ENCODE results near the gene NEDD4. TPM values are rescaled to one million over a fixed set of nuclear protein-coding genes. Genes with fewer than 3 reads are reported as not detected.

NEDD4 gene
- total RNA-seq, 4 donors from 2014 or later: 16.1 to 55.3 (median 26.6) TPM

DNA sequence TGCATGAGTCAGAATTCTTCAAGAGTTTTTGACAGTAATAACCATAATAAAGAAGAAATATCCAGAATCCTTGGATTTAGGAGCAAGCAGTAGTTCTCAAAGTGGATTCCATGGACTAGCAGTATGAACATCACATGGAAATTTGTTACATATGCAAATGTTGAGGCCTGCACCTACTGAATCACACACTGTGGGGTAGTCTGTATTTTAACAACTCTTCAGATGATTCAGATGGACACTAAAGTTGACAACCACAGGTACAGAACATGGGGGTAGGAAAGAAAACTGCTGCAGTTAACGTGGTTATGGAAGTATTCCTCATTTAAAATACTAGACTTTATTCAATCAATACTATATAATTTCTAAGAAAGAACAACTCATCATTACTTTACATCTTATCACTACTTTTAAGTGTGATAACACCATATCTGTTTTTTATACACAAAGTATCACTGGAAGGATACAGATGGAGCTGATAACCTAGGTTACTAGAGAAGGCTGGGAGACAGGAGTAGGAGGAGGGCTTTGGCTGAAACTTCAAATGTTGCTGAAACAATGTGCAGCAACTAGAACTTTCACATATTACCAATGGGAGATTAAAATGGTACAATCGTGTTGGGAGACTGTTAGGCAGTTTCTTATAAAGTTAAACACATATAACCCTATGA lies 11.7 kb downstream of the NEDD4 start:
- no peaks in the 10 kb centered on the region for H3K27me3 ChIP-seq
- H3K36me3 ChIP-seq: no peaks in the 10 kb centered on the region
- no peaks in the 10 kb centered on the region for H3K9me3 ChIP-seq
- TF ChIP-seq, protein P1, sequence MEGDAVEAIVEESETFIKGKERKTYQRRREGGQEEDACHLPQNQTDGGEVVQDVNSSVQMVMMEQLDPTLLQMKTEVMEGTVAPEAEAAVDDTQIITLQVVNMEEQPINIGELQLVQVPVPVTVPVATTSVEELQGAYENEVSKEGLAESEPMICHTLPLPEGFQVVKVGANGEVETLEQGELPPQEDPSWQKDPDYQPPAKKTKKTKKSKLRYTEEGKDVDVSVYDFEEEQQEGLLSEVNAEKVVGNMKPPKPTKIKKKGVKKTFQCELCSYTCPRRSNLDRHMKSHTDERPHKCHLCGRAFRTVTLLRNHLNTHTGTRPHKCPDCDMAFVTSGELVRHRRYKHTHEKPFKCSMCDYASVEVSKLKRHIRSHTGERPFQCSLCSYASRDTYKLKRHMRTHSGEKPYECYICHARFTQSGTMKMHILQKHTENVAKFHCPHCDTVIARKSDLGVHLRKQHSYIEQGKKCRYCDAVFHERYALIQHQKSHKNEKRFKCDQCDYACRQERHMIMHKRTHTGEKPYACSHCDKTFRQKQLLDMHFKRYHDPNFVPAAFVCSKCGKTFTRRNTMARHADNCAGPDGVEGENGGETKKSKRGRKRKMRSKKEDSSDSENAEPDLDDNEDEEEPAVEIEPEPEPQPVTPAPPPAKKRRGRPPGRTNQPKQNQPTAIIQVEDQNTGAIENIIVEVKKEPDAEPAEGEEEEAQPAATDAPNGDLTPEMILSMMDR (IDR thresholded peaks at IDR 0.05): no peak
- TF ChIP-seq POLR2AphosphoS5 (IDR thresholded peaks at IDR 0.05): no peak
- TF ChIP-seq EP300 (IDR thresholded peaks at IDR 0.05): no peak
- no peak for TF ChIP-seq POLR2A (IDR thresholded peaks at IDR 0.05)
- H3K27ac ChIP-seq: no peak overlapping the region
- 95% methylated on average over 2 of the region's 2 CpGs for whole genome bisulfite sequencing
- no peaks in the 10 kb centered on the region for H3K4me1 ChIP-seq
- no peak overlapping the region for H3K4me3 ChIP-seq
- no peak for DNase-seq (ENCODE audit: low spot score in 2 of 2)

GRCh38 chr15:55980511-55980910 lies 12.9 kb downstream of the NEDD4 start:
- DNase-seq (ENCODE audit: low spot score in 2 of 2): no peak
- H3K36me3 ChIP-seq: no peaks in the 10 kb centered on the region
- 95% methylated on average over 4 of the region's 4 CpGs for WGBS
- TF ChIP-seq, protein P1 (IDR thresholded peaks at IDR 0.05): no peak
- TF ChIP-seq EP300 (IDR thresholded peaks at IDR 0.05) (no peak), POLR2A (IDR thresholded peaks at IDR 0.05) (no peak), POLR2AphosphoS5 (IDR thresholded peaks at IDR 0.05) (no peak)
- no peak overlapping the region for H3K4me3 ChIP-seq
- H3K4me1 ChIP-seq: no peaks in the 10 kb centered on the region
- no peaks in the 10 kb centered on the region for H3K27me3 ChIP-seq
- no peak overlapping the region for H3K27ac ChIP-seq
- no peaks in the 10 kb centered on the region for H3K9me3 ChIP-seq

DNA sequence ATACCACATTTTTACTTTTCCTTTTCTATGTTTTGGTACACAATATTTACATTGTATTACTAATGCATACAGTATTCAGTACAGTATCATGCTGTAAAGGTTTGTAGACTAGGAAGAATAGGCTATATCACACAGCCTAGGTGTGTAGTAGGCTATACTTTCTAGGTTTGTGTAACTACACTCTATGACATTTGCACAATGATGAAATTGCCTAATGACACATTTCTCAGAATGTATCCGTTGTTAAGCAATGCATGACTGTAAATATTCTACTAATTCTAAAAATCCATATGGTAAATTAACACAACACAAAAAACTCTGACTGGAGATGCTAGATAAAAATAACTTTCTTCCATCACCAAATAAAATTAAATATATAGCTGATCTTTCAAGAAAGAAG lies 16.2 kb downstream of the NEDD4 start:
- no peak for DNase-seq (ENCODE audit: low spot score in 2 of 2)
- no peak for TF ChIP-seq POLR2AphosphoS5 (IDR thresholded peaks at IDR 0.05)
- no peak for TF ChIP-seq EP300 (IDR thresholded peaks at IDR 0.05)
- TF ChIP-seq POLR2A (IDR thresholded peaks at IDR 0.05): no peak
- TF ChIP-seq, protein P1 (IDR thresholded peaks at IDR 0.05): no peak
- WGBS: 88% methylated on average over 1 of the region's 1 CpG
- Histone ChIP-seq H3K4me1 (no peaks in the 10 kb centered on the region), H3K27me3 (no peaks in the 10 kb centered on the region), H3K36me3 (no peaks in the 10 kb centered on the region), H3K4me3 (no peak overlapping the region), H3K27ac (no peak overlapping the region), H3K9me3 (no peaks in the 10 kb centered on the region)

DNA sequence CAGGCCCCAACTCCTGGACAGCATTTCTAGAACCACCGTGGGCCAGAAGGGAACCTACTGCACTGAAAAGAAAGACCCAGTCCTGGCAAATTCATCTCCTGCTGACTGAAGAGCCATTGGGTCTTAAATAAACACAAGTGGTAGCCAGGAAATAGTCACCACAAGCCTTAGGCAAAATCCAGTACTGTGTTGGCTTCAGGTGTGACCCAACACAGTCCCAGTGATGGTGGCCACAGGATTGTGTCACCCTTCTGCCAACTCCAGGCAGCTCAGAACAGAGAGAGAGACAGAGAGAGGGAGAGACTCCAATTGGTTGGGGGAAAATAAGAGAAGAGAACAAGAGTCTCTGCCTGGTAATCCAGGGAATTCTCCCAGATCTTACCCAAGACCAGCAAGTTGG lies 23.1 kb downstream of the NEDD4 start:
- Histone ChIP-seq H3K36me3 (peaks cover under 1% of the 10 kb centered on the region), H3K27me3 (no peaks in the 10 kb centered on the region), H3K9me3 (no peaks in the 10 kb centered on the region), H3K27ac (no peak overlapping the region), H3K4me1 (peaks cover 9% of the 10 kb centered on the region), H3K4me3 (no peak overlapping the region)
- 100% methylated on average over 1 of the region's 1 CpG for WGBS
- no peak for DNase-seq (ENCODE audit: low spot score in 2 of 2)
- TF ChIP-seq, protein P1 (IDR thresholded peaks at IDR 0.05): no peak
- TF ChIP-seq POLR2AphosphoS5 (IDR thresholded peaks at IDR 0.05) (no peak), EP300 (IDR thresholded peaks at IDR 0.05) (no peak), POLR2A (IDR thresholded peaks at IDR 0.05) (no peak)

GRCh38 chr15:55969582-55969981 lies 23.8 kb downstream of the NEDD4 start:
- WGBS: 62% methylated on average over 3 of the region's 3 CpGs
- Histone ChIP-seq H3K27ac (no peak overlapping the region), H3K4me1 (peaks cover 9% of the 10 kb centered on the region), H3K36me3 (peaks cover 6% of the 10 kb centered on the region), H3K27me3 (no peaks in the 10 kb centered on the region), H3K9me3 (no peaks in the 10 kb centered on the region), H3K4me3 (no peak overlapping the region)
- DNase-seq (ENCODE audit: low spot score in 2 of 2): no peak
- TF ChIP-seq, protein P1 (IDR thresholded peaks at IDR 0.05): no peak
- TF ChIP-seq POLR2A (IDR thresholded peaks at IDR 0.05) (no peak), POLR2AphosphoS5 (IDR thresholded peaks at IDR 0.05) (no peak), EP300 (IDR thresholded peaks at IDR 0.05) (no peak)
